ENCODE results near the gene FFAR1. TPM values are rescaled to one million over a fixed set of nuclear protein-coding genes. Genes with fewer than 3 reads are reported as not detected.

FFAR1 gene
- total RNA-seq, 3 donors from 2014 or later = not detected

- Mint-ChIP-seq H3K4me3 (no peak overlapping the region), H3K27me3 (ENCODE audit: low read depth) (peaks cover 7% of the 10 kb centered on the region), H3K4me1 (ENCODE audit: low read depth) (peaks cover 9% of the 10 kb centered on the region), H3K9me3 (peaks cover 5% of the 10 kb centered on the region), H3K36me3 (ENCODE audit: insufficient read depth) (no peaks in the 10 kb centered on the region)
- DNase-seq (no peak), ATAC-seq (no peak)
Measured at GRCh38 chr19:35322014-35322413, 25.7 kb upstream of the FFAR1 start.

- no peaks in the 10 kb centered on the region for H3K9me3 Mint-ChIP-seq
- no peak overlapping the region for H3K4me3 Mint-ChIP-seq
- no peaks in the 10 kb centered on the region for H3K36me3 Mint-ChIP-seq (ENCODE audit: insufficient read depth)
- H3K4me1 Mint-ChIP-seq (ENCODE audit: low read depth) = peaks cover 8% of the 10 kb centered on the region
- no peak for DNase-seq
- ATAC-seq = no peak
- H3K27me3 Mint-ChIP-seq (ENCODE audit: low read depth) = peaks cover 8% of the 10 kb centered on the region
Measured at GRCh38 chr19:35327642-35328041, 20.1 kb upstream of the FFAR1 start.

GRCh38 chr19:35328851-35329285 is 18.8 kb upstream of the FFAR1 start, which contains the start of gene CD22:
TSS of gene CD22 (plus strand) at chr19:35329187. CDS start at chr19:35332041, 2,854 bp downstream.
- Mint-ChIP-seq H3K4me1 (ENCODE audit: low read depth) (peaks cover 16% of the 10 kb centered on the region), H3K27me3 (ENCODE audit: low read depth) (peaks cover 11% of the 10 kb centered on the region), H3K9me3 (no peaks in the 10 kb centered on the region), H3K36me3 (ENCODE audit: insufficient read depth) (no peaks in the 10 kb centered on the region), H3K4me3 (peak within 1 kb of the TSS; percentile 63)
- DNase-seq (no peak), ATAC-seq (peak in 1 of 2 donors; percentile 34)

GRCh38 chr19:35329323-35329722 is 18.4 kb upstream of the FFAR1 start:
- H3K9me3 Mint-ChIP-seq = no peaks in the 10 kb centered on the region
- H3K4me1 Mint-ChIP-seq (ENCODE audit: low read depth) = peaks cover 18% of the 10 kb centered on the region
- no peaks in the 10 kb centered on the region for H3K36me3 Mint-ChIP-seq (ENCODE audit: insufficient read depth)
- H3K27me3 Mint-ChIP-seq (ENCODE audit: low read depth) = peaks cover 11% of the 10 kb centered on the region
- ATAC-seq = no peak
- DNase-seq = no peak
- peak overlapping the region; percentile 63 for H3K4me3 Mint-ChIP-seq

GRCh38 chr19:35330475-35330874 is 17.2 kb upstream of the FFAR1 start:
- H3K9me3 Mint-ChIP-seq = no peaks in the 10 kb centered on the region
- H3K4me1 Mint-ChIP-seq (ENCODE audit: low read depth) = peaks cover 20% of the 10 kb centered on the region

GRCh38 chr19:35331551-35332214 is 16.0 kb upstream of the FFAR1 start:
- no peak for DNase-seq
- ATAC-seq = no peak
- Mint-ChIP-seq H3K4me1 (ENCODE audit: low read depth) (peaks cover 22% of the 10 kb centered on the region), H3K4me3 (no peak overlapping the region), H3K36me3 (ENCODE audit: insufficient read depth) (no peaks in the 10 kb centered on the region), H3K27me3 (ENCODE audit: low read depth) (peaks cover 11% of the 10 kb centered on the region), H3K9me3 (no peaks in the 10 kb centered on the region)

More at GRCh38 chr19:35330475-35330874, 17.2 kb upstream of the FFAR1 start:
- no peak for ATAC-seq
- DNase-seq = no peak
- H3K4me3 Mint-ChIP-seq = peak overlapping the region; percentile 69
- peaks cover 11% of the 10 kb centered on the region for H3K27me3 Mint-ChIP-seq (ENCODE audit: low read depth)
- H3K36me3 Mint-ChIP-seq (ENCODE audit: insufficient read depth) = no peaks in the 10 kb centered on the region

GRCh38 chr19:35332817-35333216 is 14.9 kb upstream of the FFAR1 start:
- peak overlapping the region; percentile 38 for H3K4me3 Mint-ChIP-seq
- H3K4me1 Mint-ChIP-seq (ENCODE audit: low read depth) = peaks cover 22% of the 10 kb centered on the region
- H3K9me3 Mint-ChIP-seq = no peaks in the 10 kb centered on the region
- no peaks in the 10 kb centered on the region for H3K36me3 Mint-ChIP-seq (ENCODE audit: insufficient read depth)
- peaks cover 11% of the 10 kb centered on the region for H3K27me3 Mint-ChIP-seq (ENCODE audit: low read depth)
- DNase-seq (peak; percentile 19), ATAC-seq (peak; percentile 71 to 80)

GRCh38 chr19:35334144-35334753 is 13.5 kb upstream of the FFAR1 start:
- ATAC-seq = no peak
- H3K4me3 Mint-ChIP-seq = no peak overlapping the region
- no peaks in the 10 kb centered on the region for H3K9me3 Mint-ChIP-seq
- H3K27me3 Mint-ChIP-seq (ENCODE audit: low read depth) = peaks cover 11% of the 10 kb centered on the region
- DNase-seq = no peak
- H3K4me1 Mint-ChIP-seq (ENCODE audit: low read depth) = peaks cover 16% of the 10 kb centered on the region
- no peaks in the 10 kb centered on the region for H3K36me3 Mint-ChIP-seq (ENCODE audit: insufficient read depth)

GRCh38 chr19:35336166-35336955 is 11.3 kb upstream of the FFAR1 start:
- H3K4me1 Mint-ChIP-seq (ENCODE audit: low read depth) = peaks cover 16% of the 10 kb centered on the region
- H3K27me3 Mint-ChIP-seq (ENCODE audit: low read depth) = peaks cover 3% of the 10 kb centered on the region
- H3K4me3 Mint-ChIP-seq = no peak overlapping the region
- ATAC-seq (no peak), DNase-seq (no peak)
- no peaks in the 10 kb centered on the region for H3K36me3 Mint-ChIP-seq (ENCODE audit: insufficient read depth)
- H3K9me3 Mint-ChIP-seq = no peaks in the 10 kb centered on the region

- H3K4me1 Mint-ChIP-seq (ENCODE audit: low read depth) = peaks cover 16% of the 10 kb centered on the region
- peaks cover 3% of the 10 kb centered on the region for H3K27me3 Mint-ChIP-seq (ENCODE audit: low read depth)
- no peaks in the 10 kb centered on the region for H3K36me3 Mint-ChIP-seq (ENCODE audit: insufficient read depth)
- DNase-seq = no peak
- H3K9me3 Mint-ChIP-seq = no peaks in the 10 kb centered on the region
- no peak overlapping the region for H3K4me3 Mint-ChIP-seq
- ATAC-seq = no peak
Measured at GRCh38 chr19:35337097-35337983, 10.4 kb upstream of the FFAR1 start.

GRCh38 chr19:35337984-35338296 is 9.8 kb upstream of the FFAR1 start:
- ATAC-seq (no peak), DNase-seq (no peak)
- Mint-ChIP-seq H3K36me3 (ENCODE audit: insufficient read depth) (no peaks in the 10 kb centered on the region), H3K27me3 (ENCODE audit: low read depth) (peaks cover 3% of the 10 kb centered on the region), H3K4me1 (ENCODE audit: low read depth) (peaks cover 11% of the 10 kb centered on the region), H3K4me3 (no peak overlapping the region), H3K9me3 (no peaks in the 10 kb centered on the region)

- Mint-ChIP-seq H3K4me3 (no peak overlapping the region), H3K9me3 (no peaks in the 10 kb centered on the region), H3K36me3 (ENCODE audit: insufficient read depth) (no peaks in the 10 kb centered on the region), H3K27me3 (ENCODE audit: low read depth) (no peaks in the 10 kb centered on the region), H3K4me1 (ENCODE audit: low read depth) (peaks cover 2% of the 10 kb centered on the region)
- no peak for DNase-seq
- no peak for ATAC-seq
Measured at GRCh38 chr19:35340431-35340830, 7.3 kb upstream of the FFAR1 start.

- H3K27me3 Mint-ChIP-seq (ENCODE audit: low read depth) = no peaks in the 10 kb centered on the region
- no peaks in the 10 kb centered on the region for H3K9me3 Mint-ChIP-seq
- no peak overlapping the region for H3K4me3 Mint-ChIP-seq
- ATAC-seq = no peak
- H3K4me1 Mint-ChIP-seq (ENCODE audit: low read depth) = peaks cover 7% of the 10 kb centered on the region
- no peak for DNase-seq
- H3K36me3 Mint-ChIP-seq (ENCODE audit: insufficient read depth) = no peaks in the 10 kb centered on the region
Measured at GRCh38 chr19:35341006-35341405, 6.7 kb upstream of the FFAR1 start.

All from activated T-cell treated with anti-CD3 and anti-CD28 coated beads, Interleukin-2, amount 50 U/mL, for 4 hours (primary cell).